ENCODE data around the gene UPK1A.
"Not testable (repeated sequence)": the region's sequence is repeated elsewhere in the genome, so short reads cannot be mapped to it uniquely, and the experiment has no call there.

The UPK1A gene

DNA sequence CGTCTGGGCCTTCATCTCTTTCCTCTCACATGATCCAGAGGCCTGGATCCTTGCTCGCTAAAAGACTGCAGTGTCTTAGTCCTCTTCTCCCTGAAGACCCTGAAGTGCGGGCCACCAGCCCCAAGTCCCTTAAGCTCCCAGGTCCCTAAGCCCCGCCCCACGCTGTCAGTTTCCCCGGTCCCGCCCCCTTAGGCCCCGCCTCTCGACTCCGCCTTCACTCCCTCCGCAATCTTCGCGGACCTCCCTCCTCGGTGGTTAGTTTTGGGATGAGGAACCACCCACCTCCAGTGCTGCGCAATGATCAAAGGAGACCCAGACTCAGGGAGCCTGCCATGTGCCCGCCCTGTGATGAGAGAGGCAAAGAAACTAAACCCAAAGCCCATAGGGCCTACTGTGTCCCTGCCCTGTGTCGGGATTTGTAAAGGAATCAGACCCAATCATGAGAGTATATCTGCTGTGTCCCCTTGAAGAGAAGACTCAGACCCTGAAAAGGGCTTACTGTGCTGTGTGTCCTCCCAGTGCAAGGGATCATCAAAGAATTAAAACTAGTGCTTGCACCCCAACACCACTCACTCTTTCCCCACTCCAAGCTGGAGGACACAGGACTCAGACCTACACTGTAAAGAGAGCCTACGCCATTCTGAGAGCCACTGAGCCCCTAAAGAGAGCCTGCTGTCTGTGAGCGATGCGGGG, 21.2 kb upstream of the UPK1A start:
- H3K27me3 ChIP-seq (replicated peaks), result no peaks in the 10 kb centered on the region
- peak; percentile 27 for DNase-seq
- in situ Hi-C loops (cut with HindIII; ENCODE audit: low pct_ligation_motif_present, low sequenced_read_pairs), result no loop called here
- H3K36me3 ChIP-seq (replicated peaks), result no peaks in the 10 kb centered on the region
- TF ChIP-seq CTCF (IDR thresholded peaks at IDR 0.05; ENCODE audit: low read depth, low read length, missing control alignments), result no peak
- no peak overlapping the region for H3K27ac ChIP-seq
- H3K4me3 ChIP-seq (ENCODE audit: low read depth, low read length), result peak overlapping the region; percentile 59

DNA sequence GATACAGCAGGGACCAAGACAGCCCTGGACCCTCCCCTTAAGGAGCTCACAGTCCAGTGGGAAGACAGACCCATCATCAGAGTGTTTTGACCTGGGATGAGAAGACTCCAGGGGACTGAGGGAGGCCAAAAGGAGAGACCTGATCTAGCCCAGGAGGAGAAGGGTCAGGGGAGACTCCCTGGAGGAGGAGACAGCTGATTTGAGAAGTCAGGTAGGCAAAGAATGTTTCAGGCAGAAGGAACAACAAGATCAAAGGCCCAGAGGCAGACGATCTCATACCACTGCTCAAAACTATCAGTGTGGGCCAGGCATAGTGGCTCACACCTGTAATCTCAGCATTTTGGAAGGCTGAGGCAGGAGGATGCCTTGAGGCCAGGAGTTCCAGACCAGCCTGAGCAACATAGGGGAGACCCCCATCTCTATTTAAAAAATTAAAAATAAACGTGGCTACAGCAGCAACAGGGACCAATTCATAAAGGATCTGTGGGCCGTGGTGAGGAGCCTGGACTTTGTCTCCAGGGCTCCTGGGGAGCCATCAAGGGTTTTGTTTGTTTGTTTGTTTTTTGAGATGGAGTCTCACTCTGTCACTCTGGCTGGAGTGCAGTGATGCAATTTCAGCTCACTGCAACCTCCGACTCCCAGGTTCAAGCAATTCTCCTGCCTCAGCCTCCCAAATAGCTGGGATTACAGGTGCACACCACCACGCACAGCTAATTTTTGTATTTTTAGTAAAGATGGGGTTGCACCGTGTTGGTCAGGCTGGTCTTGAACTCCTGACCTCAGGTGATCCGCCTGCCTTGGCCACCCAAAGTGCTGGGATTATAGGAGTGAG, 20.4 kb upstream of the UPK1A start:
- DNase-seq, result no peak
- H3K4me3 ChIP-seq (ENCODE audit: low read depth, low read length), result no peak overlapping the region
- no peak for TF ChIP-seq CTCF (IDR thresholded peaks at IDR 0.05; ENCODE audit: low read depth, low read length, missing control alignments)
- in situ Hi-C loops (cut with HindIII; ENCODE audit: low pct_ligation_motif_present, low sequenced_read_pairs), result no loop called here
- no peak overlapping the region for H3K27ac ChIP-seq
- no peaks in the 10 kb centered on the region for H3K27me3 ChIP-seq (replicated peaks)
- no peaks in the 10 kb centered on the region for H3K36me3 ChIP-seq (replicated peaks)

DNA sequence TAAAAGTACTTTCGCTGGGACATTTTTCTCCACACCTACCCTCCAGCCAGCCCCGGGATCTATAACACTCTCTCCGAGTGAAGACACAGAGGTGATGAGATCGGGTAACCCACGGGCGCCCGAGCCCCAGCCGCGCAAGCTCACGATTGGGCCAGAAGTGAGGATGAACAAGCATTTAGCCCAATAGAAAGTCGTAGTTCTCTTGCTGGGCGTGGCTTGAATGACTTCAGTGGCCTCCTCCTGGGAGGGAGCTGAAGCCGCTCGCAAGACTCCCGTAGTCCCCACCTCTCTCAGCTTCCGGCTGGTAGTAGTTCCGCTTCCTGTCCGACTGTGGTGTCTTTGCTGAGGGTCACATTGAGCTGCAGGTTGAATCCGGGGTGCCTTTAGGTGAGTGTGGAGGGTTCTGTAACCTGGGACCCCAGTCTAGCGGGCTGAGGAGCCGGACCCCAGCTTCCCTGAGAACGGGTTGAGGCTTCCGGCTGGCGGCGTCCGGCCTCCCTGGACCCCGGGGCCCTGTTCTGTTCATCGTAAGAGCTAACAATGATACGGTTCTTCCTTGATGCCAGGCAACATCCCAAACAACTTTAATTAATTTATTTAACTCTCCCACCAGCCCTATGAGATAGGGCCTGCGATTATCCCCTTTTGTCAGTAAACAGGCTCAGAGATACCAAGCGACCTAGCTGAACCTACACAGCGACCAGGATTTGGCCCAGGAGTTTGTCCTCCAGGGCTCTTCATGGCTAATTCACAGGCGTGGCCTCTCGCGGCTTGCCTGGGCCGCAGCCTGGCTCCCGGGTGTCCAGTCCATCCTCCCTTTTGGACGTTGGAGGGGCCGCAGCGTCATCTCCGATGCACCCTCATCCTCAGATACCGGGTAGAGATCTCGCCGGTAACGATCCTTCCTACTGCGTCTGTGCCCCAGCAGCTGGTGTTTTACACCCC, 18.0 kb upstream of the UPK1A start, which contains the start of gene COX6B1:
TSS of gene COX6B1 (plus strand) at position 307 of the 945 bp plus-strand sequence. CDS start 2,921 bp downstream, outside the sequence.
- H3K27ac ChIP-seq, result peak within 1 kb of the TSS; percentile 23
- H3K27me3 ChIP-seq (replicated peaks), result no peaks in the 10 kb centered on the region
- H3K4me3 ChIP-seq (ENCODE audit: low read depth, low read length), result peak within 1 kb of the TSS; percentile 95
- peak; percentile 97 for DNase-seq
- in situ Hi-C loops (cut with HindIII; ENCODE audit: low pct_ligation_motif_present, low sequenced_read_pairs), result no loop called here
- peaks cover 6% of the 10 kb centered on the region for H3K36me3 ChIP-seq (replicated peaks)
- TF ChIP-seq CTCF (IDR thresholded peaks at IDR 0.05; ENCODE audit: low read depth, low read length, missing control alignments), result no peak

GRCh38 chr19:35650581-35650980, 15.7 kb upstream of the UPK1A start:
- TF ChIP-seq CTCF (IDR thresholded peaks at IDR 0.05; ENCODE audit: low read depth, low read length, missing control alignments), result no peak
- Histone ChIP-seq H3K27me3 (replicated peaks) (no peaks in the 10 kb centered on the region), H3K4me3 (ENCODE audit: low read depth, low read length) (no peak overlapping the region), H3K27ac (no peak overlapping the region), H3K36me3 (replicated peaks) (peaks cover 23% of the 10 kb centered on the region)
- no peak for DNase-seq
- in situ Hi-C loops (cut with HindIII; ENCODE audit: low pct_ligation_motif_present, low sequenced_read_pairs), result no loop called here

DNA sequence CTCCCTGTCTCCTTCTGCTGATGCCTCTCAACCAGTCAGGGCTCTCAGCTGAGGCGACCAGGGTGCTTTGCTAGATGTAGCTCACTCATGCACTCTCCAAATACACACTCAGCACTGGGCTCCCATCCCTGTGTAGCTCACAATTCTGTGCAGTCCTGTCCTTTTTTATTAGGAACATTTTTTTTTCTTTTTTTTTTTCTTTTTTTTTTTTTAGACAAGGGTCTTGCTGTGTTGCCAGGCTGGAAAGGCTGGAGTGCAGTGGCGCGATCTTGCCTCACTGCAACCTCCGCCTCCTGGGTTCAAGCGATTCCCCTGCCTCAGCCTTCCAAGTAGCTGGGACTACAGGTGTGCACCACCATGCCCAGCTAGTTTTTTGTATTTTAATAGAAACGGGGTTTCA, 11.5 kb upstream of the UPK1A start:
- DNase-seq; in situ Hi-C loops (cut with HindIII; ENCODE audit: low pct_ligation_motif_present, low sequenced_read_pairs); H3K4me3 ChIP-seq (ENCODE audit: low read depth, low read length); H3K27me3 ChIP-seq (replicated peaks); H3K27ac ChIP-seq: not testable (repeated sequence)
- H3K36me3 ChIP-seq (replicated peaks), result peaks cover 41% of the 10 kb centered on the region

Measured in brain microvascular endothelial cell (primary cell).